ENCODE measurements around the gene EED.

EED gene

GRCh38 chr11:86232556-86232955 is 12.0 kb upstream of the EED start:
- TF ChIP-seq GATA3 (IDR thresholded peaks at IDR 0.05; ENCODE audit: low read depth, low read length) (no peak), GATA2 (IDR thresholded peaks at IDR 0.05; ENCODE audit: low read depth, low read length) (no peak)

- TF ChIP-seq GATA2 (IDR thresholded peaks at IDR 0.05; ENCODE audit: low read depth, low read length) = no peak
- TF ChIP-seq GATA3 (IDR thresholded peaks at IDR 0.05; ENCODE audit: low read depth, low read length) = no peak
Observed at GRCh38 chr11:86234831-86235461, 9.6 kb upstream of the EED start.

- no peak for TF ChIP-seq GATA2 (IDR thresholded peaks at IDR 0.05; ENCODE audit: low read depth, low read length)
- no peak for TF ChIP-seq GATA3 (IDR thresholded peaks at IDR 0.05; ENCODE audit: low read depth, low read length)
Observed at GRCh38 chr11:86237267-86237804, 7.2 kb upstream of the EED start.

GRCh38 chr11:86240164-86240563 is 4.4 kb upstream of the EED start:
- TF ChIP-seq GATA3 (IDR thresholded peaks at IDR 0.05; ENCODE audit: low read depth, low read length) = no peak
- TF ChIP-seq GATA2 (IDR thresholded peaks at IDR 0.05; ENCODE audit: low read depth, low read length) = no peak

DNA sequence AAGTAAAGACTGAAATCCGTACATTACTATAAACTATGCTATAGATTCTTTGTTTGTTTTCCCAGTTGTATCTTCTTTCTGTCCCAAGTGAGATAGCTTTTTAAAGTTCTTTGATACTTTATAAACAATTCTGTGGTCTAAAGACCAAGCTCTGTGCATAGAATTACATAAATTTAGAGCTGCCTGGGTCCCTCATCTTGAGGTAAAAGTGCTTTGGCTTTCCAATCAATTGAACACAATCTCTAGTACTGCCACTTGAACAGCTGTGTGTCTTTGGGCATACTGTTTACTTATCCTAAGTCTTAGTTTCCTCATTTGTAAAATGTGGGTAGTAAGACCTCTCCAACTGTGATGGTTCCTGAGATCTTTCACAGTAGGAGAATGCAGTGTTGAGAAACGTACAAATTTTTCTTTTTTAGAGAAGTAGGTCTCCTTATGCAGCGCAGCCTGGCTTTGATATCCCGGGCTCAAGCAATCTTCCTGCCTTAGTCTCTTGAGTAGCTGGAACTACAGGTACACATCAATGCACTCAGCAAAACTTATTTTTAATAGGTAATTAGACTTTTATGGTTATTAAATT is 2.5 kb upstream of the EED start:
- no peak for TF ChIP-seq GATA3 (IDR thresholded peaks at IDR 0.05; ENCODE audit: low read depth, low read length)
- no peak for TF ChIP-seq GATA2 (IDR thresholded peaks at IDR 0.05; ENCODE audit: low read depth, low read length)

DNA sequence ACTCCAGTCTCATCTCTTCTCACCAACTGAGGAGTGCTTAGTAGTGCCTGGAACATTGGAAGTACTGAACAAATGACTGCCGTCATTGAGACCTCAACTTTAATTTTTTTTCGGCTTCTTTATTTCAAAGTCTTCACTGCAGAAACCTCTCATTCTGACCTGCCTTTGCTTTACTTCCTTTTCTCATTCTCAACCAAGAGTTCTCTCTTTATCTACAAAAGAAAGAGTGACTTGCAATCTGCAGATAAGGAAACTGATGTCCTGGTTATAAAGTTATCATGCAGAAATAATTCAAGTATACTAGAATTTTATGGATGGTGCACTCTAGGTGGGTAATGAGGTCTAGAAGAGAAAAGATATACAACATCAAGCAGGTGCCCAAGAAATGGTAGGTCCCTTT is 1.2 kb upstream of the EED start:
- TF ChIP-seq GATA3 (IDR thresholded peaks at IDR 0.05; ENCODE audit: low read depth, low read length) (no peak), GATA2 (IDR thresholded peaks at IDR 0.05; ENCODE audit: low read depth, low read length) (no peak)

GRCh38 chr11:86244063-86244521 is 461 bp upstream of the EED start:
- TF ChIP-seq GATA2 (IDR thresholded peaks at IDR 0.05; ENCODE audit: low read depth, low read length) = no peak
- TF ChIP-seq GATA3 (IDR thresholded peaks at IDR 0.05; ENCODE audit: low read depth, low read length) = no peak

DNA sequence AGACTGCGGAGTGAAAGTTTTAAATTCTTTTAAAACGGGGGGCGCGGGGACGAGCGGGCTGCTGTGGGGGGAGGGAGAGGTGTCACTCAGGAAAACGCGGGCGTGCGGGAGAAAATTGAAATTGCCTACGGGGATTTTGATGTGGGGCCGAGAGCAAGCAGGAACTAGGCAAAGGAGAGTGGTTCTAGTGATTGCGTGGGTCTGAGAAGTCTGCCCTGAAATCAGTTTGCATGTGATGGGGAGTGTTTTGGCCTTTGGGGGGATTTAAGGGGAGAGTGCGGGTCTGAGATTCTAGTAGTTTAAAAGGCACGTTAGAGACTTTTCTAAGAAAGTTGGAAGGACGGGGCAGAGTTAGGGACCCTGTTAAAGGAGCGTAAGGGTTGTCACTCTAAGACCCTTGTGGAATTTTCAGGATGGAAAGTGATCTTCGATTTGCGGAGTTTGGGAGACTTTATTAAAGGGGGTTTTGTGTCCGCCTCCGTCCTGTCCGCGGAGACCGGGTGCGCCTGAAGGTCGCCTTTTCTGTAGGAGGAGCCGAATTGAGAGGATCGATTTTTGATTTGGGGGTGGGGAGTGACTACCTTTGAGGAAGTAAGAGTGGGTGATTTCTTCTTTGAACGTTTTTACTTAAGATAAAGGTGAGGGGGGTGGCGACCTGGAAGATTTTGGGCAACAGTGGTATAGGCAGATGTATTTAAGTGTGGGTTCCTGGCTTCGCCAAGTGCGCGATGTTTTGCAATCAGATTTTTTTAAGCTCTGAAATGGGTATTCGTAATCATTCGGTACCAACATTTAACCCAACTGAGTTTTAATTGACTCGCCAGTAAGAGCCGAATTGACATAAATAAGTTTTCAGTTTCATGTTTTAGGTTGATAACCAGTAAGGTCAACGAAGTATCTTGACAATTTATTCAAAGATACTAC is 1.1 kb downstream of the EED start:
- no peak for TF ChIP-seq GATA2 (IDR thresholded peaks at IDR 0.05; ENCODE audit: low read depth, low read length)
- no peak for TF ChIP-seq GATA3 (IDR thresholded peaks at IDR 0.05; ENCODE audit: low read depth, low read length)

DNA sequence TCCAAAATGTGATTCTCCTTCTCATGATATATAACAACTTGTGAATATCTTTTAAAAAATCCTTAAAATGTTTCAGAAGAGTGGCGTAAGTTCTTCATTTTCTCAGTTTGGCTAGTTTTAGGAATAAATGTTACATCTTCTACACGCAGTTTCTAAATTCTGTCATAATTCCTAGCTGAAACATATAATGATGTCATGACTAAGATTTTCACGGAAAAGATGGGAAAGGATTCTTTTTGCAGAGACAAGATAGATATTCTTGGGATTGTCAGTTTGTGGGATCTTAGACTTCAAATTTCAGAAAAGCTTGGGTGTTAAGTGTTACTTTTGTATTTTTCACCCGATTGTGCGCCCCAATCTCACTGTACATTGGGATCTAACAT is 1.7 kb downstream of the EED start:
- no peak for TF ChIP-seq GATA3 (IDR thresholded peaks at IDR 0.05; ENCODE audit: low read depth, low read length)
- TF ChIP-seq GATA2 (IDR thresholded peaks at IDR 0.05; ENCODE audit: low read depth, low read length) = no peak

- TF ChIP-seq GATA2 (IDR thresholded peaks at IDR 0.05; ENCODE audit: low read depth, low read length) (no peak), GATA3 (IDR thresholded peaks at IDR 0.05; ENCODE audit: low read depth, low read length) (no peak)
Observed at GRCh38 chr11:86247608-86248007, 3.1 kb downstream of the EED start.

DNA sequence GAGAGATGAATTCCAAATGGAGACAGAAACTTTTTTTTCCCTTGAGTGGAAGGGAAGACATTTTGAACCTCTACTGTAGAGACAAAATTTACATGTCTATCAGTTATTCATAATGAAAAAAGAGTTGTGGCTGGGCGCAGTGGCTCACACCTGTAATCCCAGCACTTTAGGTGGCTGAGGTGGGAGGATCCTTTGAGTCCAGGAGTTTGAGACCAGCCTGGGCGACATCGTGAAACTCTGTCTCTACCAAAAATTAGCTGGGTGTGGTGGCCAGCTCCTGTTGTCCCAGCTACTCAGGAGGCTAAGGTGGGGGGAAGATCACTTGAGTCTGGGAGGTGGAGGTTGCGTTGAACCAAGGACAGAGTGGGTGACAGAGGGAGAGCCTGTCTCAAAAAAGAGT is 4.1 kb downstream of the EED start:
- TF ChIP-seq GATA2 (IDR thresholded peaks at IDR 0.05; ENCODE audit: low read depth, low read length) (no peak), GATA3 (IDR thresholded peaks at IDR 0.05; ENCODE audit: low read depth, low read length) (no peak)

GRCh38 chr11:86249307-86250098 is 5.0 kb downstream of the EED start:
- no peak for TF ChIP-seq GATA3 (IDR thresholded peaks at IDR 0.05; ENCODE audit: low read depth, low read length)
- TF ChIP-seq GATA2 (IDR thresholded peaks at IDR 0.05; ENCODE audit: low read depth, low read length) = no peak

DNA sequence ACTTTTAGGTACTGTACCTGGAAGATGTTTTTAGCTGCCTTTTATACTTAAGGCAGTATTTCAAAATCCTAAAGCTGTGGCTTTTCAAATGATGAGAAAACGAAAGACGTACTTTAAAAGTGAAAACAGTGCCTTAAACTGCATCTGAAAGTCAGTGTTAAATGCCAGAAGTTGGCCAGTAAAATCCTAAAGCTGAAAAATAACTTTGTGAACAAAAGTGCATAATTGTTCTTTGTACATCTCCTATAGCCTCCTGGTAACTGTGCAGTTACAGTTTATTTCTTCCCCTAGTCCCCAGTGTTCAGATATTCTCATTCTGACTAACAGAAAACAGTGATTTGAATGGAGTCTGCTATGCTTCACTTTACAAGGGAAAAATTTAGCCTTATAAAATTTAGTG is 6.8 kb downstream of the EED start:
- no peak for TF ChIP-seq GATA3 (IDR thresholded peaks at IDR 0.05; ENCODE audit: low read depth, low read length)
- no peak for TF ChIP-seq GATA2 (IDR thresholded peaks at IDR 0.05; ENCODE audit: low read depth, low read length)

GRCh38 chr11:86255896-86256295 is 11.3 kb downstream of the EED start:
- TF ChIP-seq GATA2 (IDR thresholded peaks at IDR 0.05; ENCODE audit: low read depth, low read length) (no peak), GATA3 (IDR thresholded peaks at IDR 0.05; ENCODE audit: low read depth, low read length) (no peak)

Measured in SH-SY5Y (cell line).